GM23338 (cell line): ENCODE measurements around the gene TMEM63C. TPM values are rescaled to one million over a fixed set of nuclear protein-coding genes. Genes with fewer than 3 reads are reported as not detected.

Source experiments
- ATAC-seq: fragments of 200-7000 bp; cut with Tn5 transposase; 3 replicates; pipeline ENCODE4 v1.9.1; 2020
- DNase-seq: peaks from one replicate; pipeline ENCODE4 v3.0.0-alpha.2; 2015; ENCODE audit warnings: low spot score
- H2AFZ ChIP-seq: fragments of 200-600 bp; sonication (generic); 2 replicates; pipeline ENCODE4 v1.8.0; 2016; ENCODE audit warnings: antibody characterized with exemption, mild to moderate bottlenecking, moderate library complexity
- H3F3A ChIP-seq: fragments of 200-600 bp; sonication (generic); replicated peaks from 2 replicates; pipeline ENCODE4 v1.8.0; 2017; ENCODE audit warnings: antibody characterized with exemption, mixed run types, low read depth
- H3K27ac ChIP-seq: fragments of 200-600 bp; sonication (generic); 2 replicates; pipeline ENCODE4 v1.6.1; 2016; ENCODE audit warnings: low read depth
- H3K27me3 ChIP-seq: fragments of 200-600 bp; sonication (generic); 2 replicates; pipeline ENCODE4 v1.8.0; 2016; ENCODE audit warnings: mild to moderate bottlenecking, mixed run types, moderate library complexity; ENCODE audit not compliant: insufficient read depth
- H3K36me3 ChIP-seq: fragments of 200-600 bp; sonication (generic); 2 replicates; pipeline ENCODE4 v1.8.0; 2016; ENCODE audit warnings: mild to moderate bottlenecking; ENCODE audit not compliant: insufficient read depth
- H3K4me1 ChIP-seq: fragments of 200-600 bp; sonication (generic); 2 replicates; pipeline ENCODE4 v1.8.0; 2016; ENCODE audit warnings: mild to moderate bottlenecking, moderate library complexity; ENCODE audit not compliant: insufficient read depth
- H3K4me2 ChIP-seq: fragments of 200-600 bp; sonication (generic); 2 replicates; pipeline ENCODE4 v1.7.1; 2017; ENCODE audit warnings: mixed run types
- H3K4me3 ChIP-seq: fragments of 200-600 bp; sonication (generic); 2 replicates; pipeline ENCODE4 v1.6.1; 2016; ENCODE audit warnings: mixed run types
- H3K79me2 ChIP-seq: fragments of 200-600 bp; sonication (generic); replicated peaks from 2 replicates; pipeline ENCODE4 v1.8.0; 2017; ENCODE audit warnings: mild to moderate bottlenecking; ENCODE audit not compliant: insufficient read depth
- H3K9me2 ChIP-seq: fragments of 200-600 bp; sonication (generic); 2 replicates; pipeline ENCODE4 v1.8.0; 2017; ENCODE audit not compliant: insufficient read depth
- H4K20me1 ChIP-seq: fragments of 200-600 bp; sonication (generic); replicated peaks from 2 replicates; pipeline ENCODE4 v1.8.0; 2017; ENCODE audit warnings: mild to moderate bottlenecking; ENCODE audit not compliant: insufficient read depth
- H3K27ac Mint-ChIP-seq: 2 replicates; pipeline ENCODE4 v1.8.0; 2020; ENCODE audit warnings: inconsistent platforms, mild to moderate bottlenecking, moderate library complexity, mixed read lengths
- H3K27me3 Mint-ChIP-seq: 3 replicates; pipeline ENCODE4 v1.8.0; 2022; ENCODE audit warnings: low read depth, mild to moderate bottlenecking, moderate library complexity, mixed read lengths, inconsistent platforms; ENCODE audit not compliant: insufficient read depth, poor library complexity
- H3K36me3 Mint-ChIP-seq: 3 replicates; pipeline ENCODE4 v1.8.0; 2021; ENCODE audit warnings: low read depth, mild to moderate bottlenecking, inconsistent platforms, moderate library complexity, mixed read lengths
- H3K4me1 Mint-ChIP-seq: 3 replicates; pipeline ENCODE4 v1.8.0; 2020; ENCODE audit warnings: mild to moderate bottlenecking, inconsistent platforms, mixed read lengths
- H3K4me3 Mint-ChIP-seq: 3 replicates; pipeline ENCODE4 v1.8.0; 2021; ENCODE audit warnings: moderate library complexity, mild to moderate bottlenecking, inconsistent platforms, mixed read lengths
- H3K9me3 Mint-ChIP-seq: 3 replicates; pipeline ENCODE4 v1.8.0; 2020; ENCODE audit warnings: moderate library complexity, mild to moderate bottlenecking, inconsistent platforms, mixed read lengths
- CTCF ChIP-seq, 2 experiments: fragments of 200-600 bp in 1 of 2; sonication (generic) in 1 of 2; conservative IDR thresholded peaks; 2 replicates each; pipeline versions ENCODE4 v1.5.1 to v1.6.1; 2016 to 2017; ENCODE audit warnings: antibody characterized with exemption in 2 of 2, low read depth in 2 of 2, mild to moderate bottlenecking in 2 of 2, moderate library complexity in 1 of 2
- ETS1 ChIP-seq: IDR thresholded peaks from 2 replicates; pipeline ENCODE4 v1.6.1; 2016; ENCODE audit warnings: antibody characterized with exemption
- EZH2phosphoT487 ChIP-seq: fragments of 200-600 bp; sonication (generic); IDR thresholded peaks from one replicate; pipeline ENCODE4 v1.8.1; 2018; ENCODE audit warnings: antibody characterized with exemption; ENCODE audit not compliant: unreplicated experiment
- POLR2AphosphoS5 ChIP-seq: IDR thresholded peaks from 2 replicates; pipeline ENCODE4 v1.6.1; 2016; ENCODE audit warnings: antibody characterized with exemption, low read depth
- REST ChIP-seq: IDR thresholded peaks from one replicate; pipeline ENCODE4 v1.6.1; 2018; ENCODE audit warnings: antibody characterized with exemption; ENCODE audit not compliant: unreplicated experiment
- ZNF331 ChIP-seq: fragments of 250-450 bp; sonication (Bioruptor Pico); IDR thresholded peaks from 2 replicates; pipeline ENCODE4 v1.5.0; 2020; ENCODE audit warnings: low read depth, mild to moderate bottlenecking, moderate library complexity
- ZNF462 ChIP-seq: fragments of 250-450 bp; sonication (Bioruptor Pico); IDR thresholded peaks from 2 replicates; pipeline ENCODE4 v1.5.0; 2020; ENCODE audit warnings: mild to moderate bottlenecking, moderate library complexity
- polyA plus RNA-seq: library from polyadenylated mRNA; unstranded; fragments of >200 nt; fragmentation: Nextera tagmentation; extraction: Ambion mirVana; gene quantifications from 2 replicates; pipeline ENCODE4 v1.2.1, GENCODE V29; 2016
- total RNA-seq: library from RNA; depleted of rRNA; stranded (reverse); fragments of >200 nt; shearing (Covaris generic); gene quantifications from 2 replicates; pipeline ENCODE4 v1.2.3, GENCODE V29; 2014

TMEM63C gene
- total and polyA plus RNA-seq, 2 experiments from 2014 or later, result 2.1 to 6.3 TPM

GRCh38 chr14:77231721-77232120 lies 50.1 kb downstream of the TMEM63C start (continued):
- TF ChIP-seq ZNF462 (CRISPR knock-in tag), result no peak
- no peak for TF ChIP-seq REST
- TF ChIP-seq POLR2AphosphoS5, result no peak

GRCh38 chr14:77236814-77237213 lies 55.2 kb downstream of the TMEM63C start:
- Mint-ChIP-seq H3K4me1 (no peaks in the 10 kb centered on the region), H3K4me3 (no peak overlapping the region), H3K27me3 (peaks cover 8% of the 10 kb centered on the region), H3K36me3 (no peaks in the 10 kb centered on the region), H3K27ac (no peak overlapping the region), H3K9me3 (no peaks in the 10 kb centered on the region)
- Histone ChIP-seq H3K27me3 (no peaks in the 10 kb centered on the region), H3F3A (no peaks in the 10 kb centered on the region), H3K9me2 (no peaks in the 10 kb centered on the region), H3K4me3 (no peak overlapping the region), H2AFZ (no peak overlapping the region), H3K4me2 (no peak overlapping the region), H3K27ac (no peak overlapping the region), H4K20me1 (no peaks in the 10 kb centered on the region), H3K36me3 (no peaks in the 10 kb centered on the region), H3K79me2 (no peaks in the 10 kb centered on the region), H3K4me1 (no peaks in the 10 kb centered on the region)
- DNase-seq (no peak), ATAC-seq (no peak; the same call in 2 of the 3 replicates)
- TF ChIP-seq ETS1 (no peak), EZH2phosphoT487 (no peak), CTCF (conservative IDR thresholded peaks at IDR 0.05; ENCODE audit: low read depth in 2 of 2) (no peak), ZNF331 (CRISPR knock-in tag) (no peak)
